Measurements from ENCODE around the gene PDK2. TPM values are rescaled to one million over a fixed set of nuclear protein-coding genes. Genes with fewer than 3 reads are reported as not detected.

Gene PDK2
- total RNA-seq, 1 donor from 2014 or later: 12.6 TPM

DNA sequence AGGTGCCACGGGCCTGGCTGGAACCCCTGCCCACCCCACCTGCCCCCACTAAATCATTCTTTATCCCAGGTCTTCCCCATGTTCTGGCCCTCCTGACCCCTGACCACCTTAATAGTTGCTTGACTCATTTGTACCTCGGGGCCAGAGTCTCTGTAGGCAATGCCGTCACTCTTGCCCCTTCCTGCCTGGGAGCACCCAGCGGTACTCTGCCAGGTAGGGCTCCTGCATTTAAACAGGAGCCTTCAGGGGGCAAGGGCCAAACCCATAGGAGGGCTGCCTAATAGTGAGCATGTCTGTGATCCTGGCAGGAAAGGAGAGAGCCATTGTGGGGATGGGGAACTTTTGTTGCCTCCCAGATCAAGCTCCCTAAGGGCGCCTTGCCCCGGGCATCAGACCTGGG lies 48.1 kb upstream of the PDK2 start:
- Histone ChIP-seq H3K4me2 (no peak overlapping the region), H3K79me2 (ENCODE audit: low read depth) (no peaks in the 10 kb centered on the region), H4K20me1 (ENCODE audit: low read depth) (no peaks in the 10 kb centered on the region), H3K4me1 (peaks cover 5% of the 10 kb centered on the region), H3K9ac (no peak overlapping the region), H3K9me3 (ENCODE audit: low read depth) (no peaks in the 10 kb centered on the region), H3K36me3 (no peaks in the 10 kb centered on the region), H3K27ac (no peak overlapping the region), H3K4me3 (no peak overlapping the region), H2AFZ (replicated peaks) (no peak overlapping the region), H3K27me3 (no peaks in the 10 kb centered on the region), H3F3A (ENCODE audit: low read depth) (no peaks in the 10 kb centered on the region)
- TF ChIP-seq EZH2 (IDR thresholded peaks at IDR 0.05) (no peak), EZH2phosphoT487 (IDR thresholded peaks at IDR 0.05) (no peak), CTCF (IDR thresholded peaks at IDR 0.05) (no peak)
- Mint-ChIP-seq H3K4me1 (peaks cover 33% of the 10 kb centered on the region), H3K27me3 (ENCODE audit: insufficient read depth, low read depth) (peaks cover 6% of the 10 kb centered on the region), H3K27ac (peak overlapping the region; percentile 91), H3K36me3 (peaks cover 2% of the 10 kb centered on the region), H3K9me3 (no peaks in the 10 kb centered on the region), H3K4me3 (no peak overlapping the region)
- no peak for DNase-seq (ENCODE audit: low spot score)

DNA sequence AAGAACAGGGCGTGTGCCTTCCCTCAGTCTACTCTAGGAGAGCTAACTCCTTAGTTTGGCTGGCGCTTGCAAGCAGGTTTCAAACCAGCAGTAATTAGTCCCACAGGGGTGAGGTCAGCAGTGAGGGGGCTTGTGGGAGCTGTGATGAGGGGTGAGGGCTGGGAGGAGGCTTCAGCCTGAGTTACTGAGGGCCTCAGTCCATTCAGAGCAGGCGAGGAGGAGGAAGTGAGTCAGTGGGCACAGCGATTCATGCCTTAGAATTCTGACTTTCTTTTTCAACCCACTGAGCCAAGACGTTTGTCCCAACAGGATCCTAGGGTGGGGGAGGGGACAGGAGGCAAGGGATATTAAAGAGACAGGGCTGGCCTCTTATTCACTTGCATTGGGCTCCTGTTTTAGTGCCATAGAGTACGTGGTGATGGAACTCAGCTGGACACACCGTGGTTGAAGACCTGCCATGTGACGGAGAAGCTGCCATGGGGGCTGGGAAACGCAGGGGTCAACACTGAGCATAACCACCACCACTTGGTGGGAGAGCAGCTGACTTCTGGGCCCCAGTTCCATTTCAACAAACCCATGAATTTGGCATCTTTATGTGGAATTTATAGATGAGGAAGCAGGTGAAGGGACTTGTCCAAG lies 47.5 kb upstream of the PDK2 start:
- Histone ChIP-seq H3K4me2 (no peak overlapping the region), H3K9ac (no peak overlapping the region), H3K27me3 (no peaks in the 10 kb centered on the region), H3K79me2 (ENCODE audit: low read depth) (no peaks in the 10 kb centered on the region), H3K4me1 (peaks cover 5% of the 10 kb centered on the region), H2AFZ (replicated peaks) (peak overlapping the region; percentile 76), H3K4me3 (no peak overlapping the region), H3K27ac (no peak overlapping the region), H3K36me3 (no peaks in the 10 kb centered on the region), H4K20me1 (ENCODE audit: low read depth) (no peaks in the 10 kb centered on the region), H3F3A (ENCODE audit: low read depth) (no peaks in the 10 kb centered on the region), H3K9me3 (ENCODE audit: low read depth) (no peaks in the 10 kb centered on the region)
- Mint-ChIP-seq H3K27ac (peak overlapping the region; percentile 91), H3K36me3 (peaks cover 2% of the 10 kb centered on the region), H3K4me3 (peak overlapping the region; percentile 48), H3K9me3 (no peaks in the 10 kb centered on the region), H3K27me3 (ENCODE audit: insufficient read depth, low read depth) (peaks cover 10% of the 10 kb centered on the region), H3K4me1 (peaks cover 33% of the 10 kb centered on the region)
- TF ChIP-seq EZH2 (IDR thresholded peaks at IDR 0.05): no peak
- no peak for DNase-seq (ENCODE audit: low spot score)

- H3K36me3 Mint-ChIP-seq: peaks cover 2% of the 10 kb centered on the region
- H3K4me3 Mint-ChIP-seq: no peak overlapping the region
- H3K36me3 ChIP-seq: no peaks in the 10 kb centered on the region
- H3K27ac ChIP-seq: no peak overlapping the region
- H2AFZ ChIP-seq (replicated peaks): no peak overlapping the region
- no peak overlapping the region for H3K4me3 ChIP-seq
- no peaks in the 10 kb centered on the region for H4K20me1 ChIP-seq (ENCODE audit: low read depth)
- no peaks in the 10 kb centered on the region for H3K9me3 Mint-ChIP-seq
- no peaks in the 10 kb centered on the region for H3K27me3 ChIP-seq
- no peak for DNase-seq (ENCODE audit: low spot score)
- H3K4me1 Mint-ChIP-seq: peaks cover 38% of the 10 kb centered on the region
- H3K27ac Mint-ChIP-seq: no peak overlapping the region
- H3K79me2 ChIP-seq (ENCODE audit: low read depth): no peaks in the 10 kb centered on the region
- H3F3A ChIP-seq (ENCODE audit: low read depth): no peaks in the 10 kb centered on the region
- H3K9ac ChIP-seq: no peak overlapping the region
- H3K9me3 ChIP-seq (ENCODE audit: low read depth): no peaks in the 10 kb centered on the region
- peaks cover 5% of the 10 kb centered on the region for H3K4me1 ChIP-seq
- no peak for TF ChIP-seq EZH2phosphoT487 (IDR thresholded peaks at IDR 0.05)
- TF ChIP-seq EZH2 (IDR thresholded peaks at IDR 0.05): no peak
- no peak for TF ChIP-seq CTCF (IDR thresholded peaks at IDR 0.05)
- peaks cover 13% of the 10 kb centered on the region for H3K27me3 Mint-ChIP-seq (ENCODE audit: insufficient read depth, low read depth)
- no peak overlapping the region for H3K4me2 ChIP-seq
Observed at GRCh38 chr17:50048146-50048720, 46.9 kb upstream of the PDK2 start.

- H3K9me3 ChIP-seq (ENCODE audit: low read depth): no peaks in the 10 kb centered on the region
- H3K4me3 Mint-ChIP-seq: no peak overlapping the region
- peaks cover 2% of the 10 kb centered on the region for H3K36me3 Mint-ChIP-seq
- H3K27ac ChIP-seq: no peak overlapping the region
- DNase-seq (ENCODE audit: low spot score): no peak
- no peak for TF ChIP-seq EZH2phosphoT487 (IDR thresholded peaks at IDR 0.05)
- no peak for TF ChIP-seq EZH2 (IDR thresholded peaks at IDR 0.05)
- H3K4me1 Mint-ChIP-seq: peaks cover 43% of the 10 kb centered on the region
- no peaks in the 10 kb centered on the region for H4K20me1 ChIP-seq (ENCODE audit: low read depth)
- peaks cover 5% of the 10 kb centered on the region for H3K4me1 ChIP-seq
- no peak overlapping the region for H2AFZ ChIP-seq (replicated peaks)
- peaks cover 16% of the 10 kb centered on the region for H3K27me3 Mint-ChIP-seq (ENCODE audit: insufficient read depth, low read depth)
- H3K9ac ChIP-seq: no peak overlapping the region
- H3F3A ChIP-seq (ENCODE audit: low read depth): no peaks in the 10 kb centered on the region
- peaks cover 7% of the 10 kb centered on the region for H3K27me3 ChIP-seq
- no peaks in the 10 kb centered on the region for H3K79me2 ChIP-seq (ENCODE audit: low read depth)
- no peak overlapping the region for H3K4me3 ChIP-seq
- no peak overlapping the region for H3K27ac Mint-ChIP-seq
- no peak overlapping the region for H3K4me2 ChIP-seq
- H3K9me3 Mint-ChIP-seq: no peaks in the 10 kb centered on the region
- no peaks in the 10 kb centered on the region for H3K36me3 ChIP-seq
Observed at GRCh38 chr17:50048988-50049387, 46.2 kb upstream of the PDK2 start.

All from neural progenitor cell (in vitro differentiated cells).